HS-27A (cell line): ENCODE data around the gene ARHGAP42.

Experiments used
- DNase-seq: peaks from one replicate; pipeline ENCODE4 v3.0.0-alpha.2; 2012; ENCODE audit warnings: low read depth, missing footprints

ARHGAP42 gene

GRCh38 chr11:100799445-100799844 is 112.4 kb downstream of the ARHGAP42 start:
- DNase-seq: no peak

- DNase-seq: no peak
Measured at GRCh38 chr11:100800202-100800601, 113.1 kb downstream of the ARHGAP42 start.

DNA sequence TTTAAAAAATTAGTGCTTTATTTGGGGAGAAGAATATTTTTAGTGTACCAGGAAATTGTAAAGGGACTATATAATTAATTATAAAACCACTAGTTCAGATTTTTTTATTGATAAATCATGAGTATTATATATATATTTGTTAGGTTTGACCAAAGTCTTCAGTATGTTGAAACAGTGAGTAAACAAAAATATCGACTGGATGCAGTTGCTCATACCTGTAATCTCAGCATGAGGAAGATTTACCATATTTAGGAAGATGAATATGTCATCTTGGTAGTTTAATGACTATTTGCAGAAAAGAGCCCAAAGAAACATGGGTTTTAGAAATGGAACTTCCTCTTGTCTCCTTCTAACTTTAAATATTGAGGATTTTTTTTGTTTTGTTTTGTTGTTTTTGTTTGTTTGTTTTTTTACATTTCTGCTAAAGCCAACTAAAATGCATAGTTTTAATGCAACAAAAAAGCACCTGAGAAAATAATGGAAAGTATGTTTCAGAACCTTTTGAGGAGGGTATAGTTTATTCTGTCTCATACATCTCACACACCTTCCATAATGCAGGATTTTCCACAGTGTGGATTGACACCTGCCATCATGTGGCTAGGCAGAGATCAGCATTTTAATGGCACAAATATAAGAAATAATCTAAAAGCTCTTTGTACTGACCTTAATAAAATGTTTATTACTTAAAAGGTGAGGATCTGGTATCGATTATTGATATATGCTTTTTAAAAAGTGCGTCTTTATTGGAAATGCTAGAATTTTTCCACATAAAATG is 114.3 kb downstream of the ARHGAP42 start:
- no peak for DNase-seq

DNA sequence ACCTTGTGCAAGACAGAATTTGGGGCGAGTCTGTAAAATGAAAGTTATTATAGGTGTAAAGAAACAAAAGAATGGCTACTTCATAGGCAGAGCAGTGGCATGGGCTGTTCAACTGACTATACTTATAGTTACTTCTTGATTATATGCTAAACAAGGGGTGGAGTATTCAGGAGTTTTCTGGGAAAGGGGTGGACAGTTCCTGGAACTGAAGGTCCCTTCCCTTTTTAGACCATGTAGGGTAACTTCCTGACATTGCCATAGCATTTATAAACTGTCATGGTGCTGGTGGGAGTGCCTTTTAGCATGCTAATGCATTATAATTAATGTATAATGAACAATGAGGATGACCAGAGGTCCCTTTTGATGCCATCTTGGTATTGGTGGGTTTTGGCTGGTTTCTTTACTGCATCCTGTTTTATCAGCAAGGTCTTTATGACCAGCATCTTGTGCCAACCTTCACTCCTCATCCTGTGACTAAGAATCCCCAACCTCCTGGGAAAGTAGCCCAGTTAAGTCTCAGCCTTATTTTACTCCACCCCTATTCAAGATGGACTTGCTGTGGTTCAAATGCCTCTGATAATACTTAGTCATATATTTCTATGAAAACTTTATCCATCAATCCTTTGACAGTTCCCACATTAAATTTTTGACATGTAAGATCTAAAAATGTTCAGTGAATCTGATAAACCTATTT is 118.6 kb downstream of the ARHGAP42 start:
- no peak for DNase-seq

GRCh38 chr11:100806296-100806695 is 119.2 kb downstream of the ARHGAP42 start:
- DNase-seq: no peak

DNA sequence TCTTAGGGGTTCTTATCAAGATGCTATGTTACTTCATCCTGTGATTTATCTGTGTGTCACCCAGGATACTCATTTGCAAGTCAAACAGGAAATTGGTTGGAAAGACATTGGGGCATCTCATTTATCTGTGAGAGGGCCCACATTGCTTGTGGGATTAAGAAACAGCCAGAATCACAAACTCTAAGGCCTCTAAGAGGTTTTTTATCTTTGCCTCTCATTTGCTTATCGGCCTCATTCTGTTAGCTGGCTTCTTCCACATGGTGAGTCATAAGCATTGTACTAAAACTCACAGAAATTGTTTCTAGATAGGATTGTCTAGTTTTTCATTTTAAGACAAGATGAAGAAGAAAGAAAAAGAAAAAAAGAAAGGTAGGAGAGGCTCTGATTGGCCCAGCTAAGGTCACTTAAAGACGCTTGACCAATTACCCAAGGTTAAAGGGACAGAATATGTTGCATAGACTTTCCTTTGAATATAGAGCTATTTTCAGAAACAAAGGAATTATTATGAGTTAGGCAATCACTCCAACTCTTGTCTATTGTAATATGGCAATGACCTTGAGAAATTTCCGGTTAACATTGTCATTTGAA is 121.9 kb downstream of the ARHGAP42 start:
- DNase-seq: no peak

- no peak for DNase-seq
Measured at GRCh38 chr11:100810146-100810545, 123.1 kb downstream of the ARHGAP42 start.

GRCh38 chr11:100810666-100811065 is 123.6 kb downstream of the ARHGAP42 start:
- no peak for DNase-seq

DNA sequence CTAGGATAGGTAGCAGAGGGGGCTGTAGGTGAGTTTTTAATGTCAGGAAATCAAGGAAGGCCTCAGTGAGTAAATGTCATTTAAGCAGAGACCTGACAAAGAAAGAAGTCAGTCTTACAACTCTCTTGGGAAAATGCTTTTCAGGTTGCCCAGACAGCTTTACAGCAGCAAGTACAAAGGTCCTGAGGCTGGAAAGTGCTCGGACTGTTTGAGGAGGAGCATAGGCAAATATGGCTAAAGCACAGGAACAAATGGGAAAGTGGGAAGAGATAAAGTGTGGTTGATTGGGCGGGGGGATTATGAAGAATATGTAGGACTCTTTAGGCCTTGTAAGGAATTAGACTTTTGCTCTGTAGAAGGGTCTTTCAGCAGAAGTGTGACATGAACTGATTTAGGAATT is 125.4 kb downstream of the ARHGAP42 start:
- DNase-seq: no peak

DNA sequence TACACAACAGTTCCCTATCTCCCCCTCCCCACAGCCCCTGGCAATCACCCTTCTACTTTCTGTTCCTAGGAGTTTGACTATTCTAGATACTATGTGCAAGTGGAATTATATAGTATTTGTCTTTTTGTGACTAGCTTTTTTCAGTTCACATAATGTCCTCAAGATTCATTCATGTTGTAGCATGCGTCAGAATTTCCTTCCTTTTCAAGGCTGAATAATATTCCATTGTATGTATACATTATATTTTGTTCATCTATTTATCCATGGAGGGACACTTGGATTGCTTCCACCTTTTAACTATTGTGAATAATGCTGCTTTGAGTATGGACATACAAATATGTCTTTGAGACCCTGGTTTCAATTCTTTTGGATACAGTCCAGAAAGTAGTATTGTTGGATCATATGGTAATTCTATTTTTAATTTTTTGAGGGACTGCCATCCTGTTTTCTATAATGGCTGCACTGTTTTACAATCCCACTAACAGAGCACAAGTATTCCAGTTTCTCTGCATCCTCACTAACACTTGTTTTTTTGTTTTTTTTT is 128.8 kb downstream of the ARHGAP42 start:
- DNase-seq: no peak

- no peak for DNase-seq
Measured at GRCh38 chr11:100816823-100817222, 129.7 kb downstream of the ARHGAP42 start.

- no peak for DNase-seq
Measured at GRCh38 chr11:100817620-100818019, 130.5 kb downstream of the ARHGAP42 start.

DNA sequence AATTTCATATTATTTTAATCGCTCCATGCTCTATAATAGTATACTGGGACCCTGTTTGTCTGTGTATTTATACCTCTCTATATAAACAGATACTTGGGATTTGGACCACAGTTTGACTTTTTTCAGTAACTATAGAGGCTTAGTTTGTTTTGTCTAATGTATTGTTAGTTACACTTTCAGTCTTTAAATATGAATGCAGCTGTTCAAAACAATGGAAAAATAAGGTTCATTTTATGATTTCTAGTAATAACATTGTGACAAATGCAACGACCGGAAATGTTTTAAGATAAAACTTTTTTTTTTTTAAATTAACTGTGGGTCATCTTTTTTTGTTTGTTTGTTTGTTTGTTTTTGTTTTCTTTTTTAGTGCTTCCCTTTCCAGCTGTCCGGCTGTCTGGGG is 133.5 kb downstream of the ARHGAP42 start:
- no peak for DNase-seq

- DNase-seq: no peak
Measured at GRCh38 chr11:100821198-100821597, 134.1 kb downstream of the ARHGAP42 start.

DNA sequence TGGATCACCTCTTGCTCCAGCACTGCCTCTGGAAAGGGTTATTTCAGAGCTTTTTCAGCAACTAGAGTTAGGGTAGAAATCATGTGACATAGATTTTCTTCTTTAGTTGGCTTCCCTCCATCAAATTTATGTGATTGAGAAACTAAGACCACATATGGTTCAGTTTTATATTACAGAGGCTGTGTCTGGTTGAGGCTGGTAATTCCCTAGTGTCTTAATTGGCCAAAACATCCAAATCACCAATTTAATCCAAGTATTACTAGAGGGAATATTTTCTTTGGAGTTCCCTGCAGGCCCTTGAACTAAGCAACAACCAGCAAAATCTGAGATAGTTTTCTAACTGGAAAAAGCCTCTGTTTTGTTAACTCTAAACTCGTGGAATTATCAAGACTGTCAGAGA is 136.3 kb downstream of the ARHGAP42 start:
- no peak for DNase-seq

DNA sequence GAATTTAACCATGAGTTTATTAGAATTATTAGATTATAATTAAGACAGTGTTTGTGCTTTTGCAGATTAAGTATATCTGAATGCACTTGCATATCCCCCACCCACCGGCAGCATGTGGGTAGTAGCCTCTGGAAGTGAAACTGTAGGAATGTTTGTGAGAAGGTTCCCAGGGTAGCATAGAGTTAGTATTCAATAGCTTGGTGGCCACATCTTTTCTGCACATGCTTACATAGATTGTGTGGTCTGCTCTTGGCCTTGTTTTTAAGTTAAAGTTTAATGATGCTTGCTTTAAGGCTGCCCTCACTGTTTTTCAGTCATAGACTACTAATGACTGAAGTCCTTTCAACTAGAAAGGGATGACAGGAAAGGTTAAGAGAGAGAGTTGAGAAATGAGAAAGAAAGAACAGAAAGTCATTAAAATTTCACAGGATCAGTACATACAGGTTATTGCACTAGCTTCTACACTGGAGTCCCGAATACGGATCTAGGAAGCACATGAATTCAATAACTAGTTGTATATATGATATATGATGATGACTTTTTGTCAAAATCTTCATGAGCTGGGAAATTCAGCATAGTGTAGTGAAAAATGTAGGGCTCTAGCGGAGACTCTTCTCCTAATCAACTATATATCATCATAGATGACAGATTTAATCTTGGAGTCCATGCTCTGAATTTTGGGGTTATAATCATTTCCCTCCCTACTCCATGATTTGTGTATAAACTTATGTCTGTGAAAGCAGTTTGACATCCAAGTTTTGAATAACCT is 137.1 kb downstream of the ARHGAP42 start:
- DNase-seq: no peak

- DNase-seq: no peak
Measured at GRCh38 chr11:100825626-100826025, 138.5 kb downstream of the ARHGAP42 start.

GRCh38 chr11:100827934-100828661 is 141.0 kb downstream of the ARHGAP42 start:
- DNase-seq: no peak

GRCh38 chr11:100830274-100830673 is 143.2 kb downstream of the ARHGAP42 start:
- DNase-seq: no peak

GRCh38 chr11:100830978-100831732 is 144.1 kb downstream of the ARHGAP42 start:
- no peak for DNase-seq
